ENCODE data around the gene IMMP2L.
A peak's percentile ranks its signal among the peaks of the same experiment; 100 is the strongest.

The IMMP2L gene

DNA sequence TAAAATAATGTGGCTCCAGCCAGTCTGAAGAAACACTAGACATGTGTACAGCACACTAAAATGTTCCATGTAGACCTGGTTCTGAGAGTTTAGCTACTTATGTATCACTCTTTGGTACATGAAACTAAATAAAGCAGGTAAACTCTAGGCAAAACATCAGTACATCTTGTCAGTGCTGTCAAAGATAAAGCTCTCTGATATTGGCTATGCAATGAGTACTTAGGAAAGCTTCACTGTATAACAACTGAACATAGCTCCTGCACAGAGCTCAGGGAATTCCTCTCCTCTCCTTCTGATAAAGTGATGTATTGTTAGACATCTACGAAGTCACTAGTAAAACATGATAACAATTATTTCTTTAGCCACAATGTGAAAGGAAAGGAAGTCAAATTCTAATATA, 467.9 kb downstream of the IMMP2L start:
- Mint-ChIP-seq H3K4me3 (peak overlapping the region; percentile 26), H3K4me1 (peaks cover 58% of the 10 kb centered on the region)

DNA sequence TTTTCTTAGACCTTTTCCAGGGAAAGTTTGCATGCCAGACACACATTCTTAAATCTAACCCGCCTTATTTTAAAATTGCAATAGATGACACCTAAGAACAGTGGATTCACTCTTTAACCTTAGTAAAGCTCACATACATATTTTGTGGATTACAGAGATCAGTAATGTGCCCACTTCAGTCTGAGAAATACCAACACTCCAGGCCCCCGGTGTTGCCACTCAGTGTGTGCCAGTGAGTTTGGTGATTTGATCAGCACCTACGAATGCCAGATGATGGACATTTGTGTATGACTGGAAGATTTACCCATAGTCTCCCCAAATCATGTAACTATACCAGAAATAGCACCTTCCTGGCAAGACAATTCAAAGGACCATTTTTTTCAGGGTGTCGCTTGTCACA, 468.8 kb downstream of the IMMP2L start:
- peaks cover 58% of the 10 kb centered on the region for H3K4me1 Mint-ChIP-seq
- no peaks in the 10 kb centered on the region for H3K36me3 Mint-ChIP-seq (ENCODE audit: low read depth)
- no peaks in the 10 kb centered on the region for H3K9me3 Mint-ChIP-seq
- no peak for TF ChIP-seq CTCF (IDR thresholded peaks at IDR 0.05)
- H3K27me3 Mint-ChIP-seq (ENCODE audit: low read depth, poor library complexity): no peaks in the 10 kb centered on the region
- no peak for DNase-seq
- H3K27ac Mint-ChIP-seq: no peak overlapping the region
- peak overlapping the region; percentile 78 for H3K4me3 Mint-ChIP-seq

More for the DNA sequence above, 467.9 kb downstream of the IMMP2L start:
- no peaks in the 10 kb centered on the region for H3K9me3 Mint-ChIP-seq
- H3K27me3 Mint-ChIP-seq (ENCODE audit: low read depth, poor library complexity): no peaks in the 10 kb centered on the region
- no peak overlapping the region for H3K27ac Mint-ChIP-seq
- no peaks in the 10 kb centered on the region for H3K36me3 Mint-ChIP-seq (ENCODE audit: low read depth)
- TF ChIP-seq CTCF (IDR thresholded peaks at IDR 0.05): no peak
- DNase-seq: no peak

DNA sequence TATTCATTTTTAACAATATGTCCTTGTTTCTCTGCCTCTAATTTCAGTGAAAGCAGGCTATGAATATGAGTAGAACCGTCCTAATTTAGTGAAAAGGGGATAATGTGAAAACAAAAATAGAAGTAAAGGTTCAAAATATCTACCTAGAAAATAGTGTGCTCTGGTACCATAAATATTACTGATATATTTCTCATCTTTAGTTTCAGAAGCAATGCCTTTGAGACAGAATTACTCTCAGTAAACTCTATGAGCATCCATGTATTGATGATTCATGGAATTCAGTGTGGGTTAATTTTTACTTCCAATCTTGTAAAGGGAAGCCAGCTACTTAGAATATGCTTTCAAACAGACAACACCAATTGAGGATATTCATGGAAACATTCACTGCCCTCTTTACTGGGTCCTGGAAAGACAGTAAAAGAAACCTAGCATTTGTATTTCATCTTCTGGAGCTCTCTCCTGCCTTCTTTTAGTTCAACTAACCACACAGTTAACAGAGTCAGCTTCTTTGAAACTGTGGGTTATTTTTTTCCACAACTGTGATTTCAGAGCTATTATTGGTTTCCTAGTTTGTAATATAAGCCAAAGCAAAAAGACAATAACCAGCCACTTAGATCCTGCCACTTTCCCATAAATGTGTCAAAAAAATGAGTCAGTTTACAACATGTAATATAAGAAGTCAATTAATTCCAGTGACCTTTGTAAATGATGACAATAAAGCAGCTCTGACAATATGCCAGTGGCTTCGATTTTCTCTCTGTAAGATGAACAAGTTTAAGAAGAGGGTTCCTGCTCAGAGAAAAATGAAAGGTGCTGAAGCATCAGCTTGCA, 469.7 kb downstream of the IMMP2L start:
- Mint-ChIP-seq H3K36me3 (ENCODE audit: low read depth) (no peaks in the 10 kb centered on the region), H3K27ac (no peak overlapping the region), H3K27me3 (ENCODE audit: low read depth, poor library complexity) (no peaks in the 10 kb centered on the region), H3K4me3 (peak overlapping the region; percentile 78), H3K4me1 (peaks cover 56% of the 10 kb centered on the region), H3K9me3 (no peaks in the 10 kb centered on the region)
- no peak for TF ChIP-seq CTCF (IDR thresholded peaks at IDR 0.05)
- DNase-seq: no peak

DNA sequence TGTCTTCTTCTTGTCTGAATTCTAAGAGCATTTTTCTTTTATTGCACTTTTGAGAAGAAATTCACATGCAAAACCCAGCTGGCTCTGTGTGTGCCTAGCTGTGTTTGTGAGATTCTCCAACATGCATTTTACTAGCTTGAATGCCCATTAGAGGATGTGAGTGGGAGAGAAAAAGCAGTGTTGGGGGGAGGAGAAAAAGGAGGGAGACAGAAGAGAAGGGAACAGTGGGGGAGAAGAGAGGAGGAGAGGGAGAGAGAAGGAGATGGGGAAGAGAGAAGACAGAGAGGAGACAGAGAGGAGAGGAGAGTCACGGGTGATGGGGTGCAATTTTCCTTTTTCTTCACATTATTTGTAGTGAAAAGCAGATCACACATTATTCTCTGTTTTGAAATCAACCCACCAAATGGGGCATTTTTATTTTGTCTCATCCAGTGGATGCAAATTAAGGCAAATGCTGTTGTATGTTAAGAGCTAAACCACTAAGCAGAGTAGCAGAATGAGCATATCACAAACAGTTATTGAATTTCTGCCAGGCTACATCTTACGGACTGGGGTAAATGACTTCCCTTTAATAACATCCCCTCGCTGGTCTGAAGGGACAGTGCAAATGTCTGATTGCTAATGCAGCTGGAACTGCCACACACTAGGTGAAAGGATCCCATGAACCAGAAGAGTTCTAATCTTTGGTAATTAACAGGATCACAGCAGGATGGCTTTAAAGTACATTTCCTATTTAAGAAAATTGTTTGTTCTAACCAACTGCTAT, 470.5 kb downstream of the IMMP2L start:
- no peaks in the 10 kb centered on the region for H3K27me3 Mint-ChIP-seq (ENCODE audit: low read depth, poor library complexity)
- no peak for DNase-seq
- H3K27ac Mint-ChIP-seq: no peak overlapping the region
- no peak for TF ChIP-seq CTCF (IDR thresholded peaks at IDR 0.05)
- H3K4me1 Mint-ChIP-seq: peaks cover 51% of the 10 kb centered on the region
- no peaks in the 10 kb centered on the region for H3K9me3 Mint-ChIP-seq
- no peaks in the 10 kb centered on the region for H3K36me3 Mint-ChIP-seq (ENCODE audit: low read depth)
- H3K4me3 Mint-ChIP-seq: peak overlapping the region; percentile 78

- no peaks in the 10 kb centered on the region for H3K27me3 Mint-ChIP-seq (ENCODE audit: low read depth, poor library complexity)
- peak within 1 kb of the TSS; percentile 78 for H3K4me3 Mint-ChIP-seq
- TF ChIP-seq CTCF (IDR thresholded peaks at IDR 0.05): no peak
- H3K27ac Mint-ChIP-seq: peak within 1 kb of the TSS; percentile 91
- H3K9me3 Mint-ChIP-seq: no peaks in the 10 kb centered on the region
- peak; percentile 40 for DNase-seq
- peaks cover 41% of the 10 kb centered on the region for H3K4me1 Mint-ChIP-seq
- H3K36me3 Mint-ChIP-seq (ENCODE audit: low read depth): no peaks in the 10 kb centered on the region
Observed at GRCh38 chr7:111090846-111091245, 471.4 kb downstream of the IMMP2L start, which contains the start of gene LRRN3. Gene LRRN3, plus strand, starts transcription at chr7:111091127. Its CDS starts 31,646 bp downstream, at chr7:111122773.

Measured in nephron progenitor cell (in vitro differentiated cells).